ENCODE data around the gene C16orf96.

The C16orf96 gene

GRCh38 chr16:4508806-4509205 lies 47.3 kb upstream of the C16orf96 start (continued):
- TF ChIP-seq, protein P1, sequence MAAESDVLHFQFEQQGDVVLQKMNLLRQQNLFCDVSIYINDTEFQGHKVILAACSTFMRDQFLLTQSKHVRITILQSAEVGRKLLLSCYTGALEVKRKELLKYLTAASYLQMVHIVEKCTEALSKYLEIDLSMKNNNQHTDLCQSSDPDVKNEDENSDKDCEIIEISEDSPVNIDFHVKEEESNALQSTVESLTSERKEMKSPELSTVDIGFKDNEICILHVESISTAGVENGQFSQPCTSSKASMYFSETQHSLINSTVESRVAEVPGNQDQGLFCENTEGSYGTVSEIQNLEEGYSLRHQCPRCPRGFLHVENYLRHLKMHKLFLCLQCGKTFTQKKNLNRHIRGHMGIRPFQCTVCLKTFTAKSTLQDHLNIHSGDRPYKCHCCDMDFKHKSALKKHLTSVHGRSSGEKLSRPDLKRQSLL (tag by site-specific recombination; IDR thresholded peaks at IDR 0.05), result no peak
- TF ChIP-seq ZNF341 (tag by site-specific recombination; IDR thresholded peaks at IDR 0.05; ENCODE audit: low read depth) (no peak), TCF7L2 (IDR thresholded peaks at IDR 0.05; ENCODE audit: borderline replicate concordance, low read depth, low read length) (no peak), ZNF830 (tag by site-specific recombination; IDR thresholded peaks at IDR 0.05; ENCODE audit: low read depth) (no peak), KLF16 (tag by site-specific recombination; IDR thresholded peaks at IDR 0.05) (no peak), RBAK (tag by site-specific recombination; IDR thresholded peaks at IDR 0.05) (no peak), ZBTB7A (tag by site-specific recombination; IDR thresholded peaks at IDR 0.05; ENCODE audit: low read depth) (no peak)
- TF ChIP-seq, protein P2, sequence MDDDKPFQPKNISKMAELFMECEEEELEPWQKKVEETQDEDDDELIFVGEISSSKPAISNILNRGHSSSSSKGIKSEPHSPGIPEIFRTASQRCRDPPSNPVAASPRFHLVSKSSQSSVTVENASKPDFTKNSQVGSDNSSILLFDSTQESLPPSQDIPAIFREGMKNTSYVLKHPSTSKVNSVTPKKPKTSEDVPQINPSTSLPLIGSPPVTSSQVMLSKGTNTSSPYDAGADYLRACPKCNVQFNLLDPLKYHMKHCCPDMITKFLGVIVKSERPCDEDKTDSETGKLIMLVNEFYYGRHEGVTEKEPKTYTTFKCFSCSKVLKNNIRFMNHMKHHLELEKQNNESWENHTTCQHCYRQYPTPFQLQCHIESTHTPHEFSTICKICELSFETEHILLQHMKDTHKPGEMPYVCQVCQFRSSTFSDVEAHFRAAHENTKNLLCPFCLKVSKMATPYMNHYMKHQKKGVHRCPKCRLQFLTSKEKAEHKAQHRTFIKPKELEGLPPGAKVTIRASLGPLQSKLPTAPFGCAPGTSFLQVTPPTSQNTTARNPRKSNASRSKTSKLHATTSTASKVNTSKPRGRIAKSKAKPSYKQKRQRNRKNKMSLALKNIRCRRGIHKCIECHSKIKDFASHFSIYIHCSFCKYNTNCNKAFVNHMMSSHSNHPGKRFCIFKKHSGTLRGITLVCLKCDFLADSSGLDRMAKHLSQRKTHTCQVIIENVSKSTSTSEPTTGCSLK (tag by site-specific recombination; IDR thresholded peaks at IDR 0.05), result no peak

DNA sequence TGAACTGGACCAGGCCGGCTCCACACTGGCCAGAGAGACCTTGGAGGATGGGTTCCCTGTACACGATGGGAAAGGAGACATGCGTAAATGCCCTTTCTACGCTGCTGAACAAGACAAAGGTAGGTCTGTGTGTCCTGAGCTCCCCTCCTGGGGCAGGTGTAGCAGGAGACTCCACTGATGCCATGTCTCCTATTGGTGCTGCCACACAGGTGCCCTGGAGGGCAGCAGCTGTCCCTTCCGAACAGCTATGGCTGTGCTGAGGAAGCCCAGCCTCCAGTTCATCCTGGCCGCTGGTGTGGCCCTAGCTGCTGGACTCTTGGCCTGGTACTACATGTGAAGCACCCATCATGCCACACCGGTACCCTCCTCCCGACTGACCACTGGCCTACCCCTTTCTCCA lies 46.7 kb upstream of the C16orf96 start:
- ChIA-PET POLR2A (no interaction called here), CTCF (interaction anchor here (0.6 to 4.5 kb wide), 8 partner anchors 9 to 447 kb away, joined by 3 to 22 read pairs (median 4); no protein-coding TSS in a partner anchor)
- Histone ChIP-seq H3K27ac (ENCODE audit: extremely low read depth, low read depth, low read length) (no peak overlapping the region), H3K36me3 (ENCODE audit: control insufficient read depth in 2 of 2, insufficient read depth in 1 of 2, low read length in 2 of 2) (peaks cover 0 to 88% of the 10 kb centered on the region in 2 experiments; a peak in 2 of 3 replicates), H3K4me3 (ENCODE audit: low read depth, low read length) (no peak overlapping the region), H3K4me1 (ENCODE audit: control insufficient read depth, insufficient read depth, low read length) (no peaks in the 10 kb centered on the region), H3K9me3 (ENCODE audit: control insufficient read depth, insufficient read depth, low read depth, low read length) (no peaks in the 10 kb centered on the region)
- TF ChIP-seq ZNF449 (tag by site-specific recombination; IDR thresholded peaks at IDR 0.05), result peak; percentile 41; the same call in 1 of the 2 replicates
- no peak for TF ChIP-seq BCL11A (tag by site-specific recombination; IDR thresholded peaks at IDR 0.05; ENCODE audit: low read depth)

DNA sequence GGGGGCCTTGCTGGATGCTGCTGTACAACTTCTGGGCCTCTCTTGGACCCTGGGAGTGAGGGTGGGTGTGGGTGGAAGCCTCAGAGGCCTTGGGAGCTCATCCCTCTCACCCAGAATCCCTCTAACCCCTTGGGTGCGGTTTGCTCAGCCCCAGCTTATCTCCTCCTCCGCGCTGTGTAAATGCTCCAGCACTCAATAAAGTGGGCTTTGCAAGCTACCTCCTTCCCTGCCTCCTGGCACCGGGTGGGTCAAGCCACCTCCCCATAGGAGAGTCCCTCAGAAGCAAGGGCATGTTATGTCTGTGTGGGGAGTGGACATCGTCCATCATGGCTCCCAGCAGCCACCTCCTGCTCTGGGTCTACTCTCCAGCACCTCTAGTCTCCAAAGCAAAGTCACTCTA lies 46.0 kb upstream of the C16orf96 start:
- Histone ChIP-seq H3K4me3 (ENCODE audit: low read depth, low read length) (no peak overlapping the region), H3K36me3 (ENCODE audit: control insufficient read depth in 2 of 2, insufficient read depth in 1 of 2, low read length in 2 of 2) (peaks cover 0 to 92% of the 10 kb centered on the region in 2 experiments; a peak in 2 of 3 replicates), H3K4me1 (ENCODE audit: control insufficient read depth, insufficient read depth, low read length) (no peaks in the 10 kb centered on the region), H3K9me3 (ENCODE audit: control insufficient read depth, insufficient read depth, low read depth, low read length) (no peaks in the 10 kb centered on the region), H3K27ac (ENCODE audit: extremely low read depth, low read depth, low read length) (no peak overlapping the region)
- ChIA-PET CTCF (interaction anchor here (0.6 to 1.6 kb wide), 7 partner anchors 11 to 435 kb away, joined by 3 to 8 read pairs (median 4); no protein-coding TSS in a partner anchor), POLR2A (no interaction called here)
- TF ChIP-seq ZNF112 (tag by site-specific recombination; IDR thresholded peaks at IDR 0.05) (no peak), ZNF266 (tag by site-specific recombination; IDR thresholded peaks at IDR 0.05; ENCODE audit: low read depth) (no peak), ZSCAN30 (tag by site-specific recombination; IDR thresholded peaks at IDR 0.05) (no peak), ZNF791 (tag by site-specific recombination; IDR thresholded peaks at IDR 0.05) (no peak), ZNF843 (tag by site-specific recombination; IDR thresholded peaks at IDR 0.05) (no peak), WT1 (tag by site-specific recombination; IDR thresholded peaks at IDR 0.05) (no peak), ZBTB11 (tag by site-specific recombination; conservative IDR thresholded peaks at IDR 0.05; ENCODE audit: low read depth) (no peak), HOXD13 (CRISPR knock-in tag; IDR thresholded peaks at IDR 0.05; ENCODE audit: borderline replicate concordance) (no peak), ZNF23 (tag by site-specific recombination; IDR thresholded peaks at IDR 0.05; ENCODE audit: borderline replicate concordance) (no peak), ZNF37A (tag by site-specific recombination; IDR thresholded peaks at IDR 0.05) (no peak), ZSCAN5A (tag by site-specific recombination; IDR thresholded peaks at IDR 0.05) (no peak)
- TF ChIP-seq, protein P3, sequence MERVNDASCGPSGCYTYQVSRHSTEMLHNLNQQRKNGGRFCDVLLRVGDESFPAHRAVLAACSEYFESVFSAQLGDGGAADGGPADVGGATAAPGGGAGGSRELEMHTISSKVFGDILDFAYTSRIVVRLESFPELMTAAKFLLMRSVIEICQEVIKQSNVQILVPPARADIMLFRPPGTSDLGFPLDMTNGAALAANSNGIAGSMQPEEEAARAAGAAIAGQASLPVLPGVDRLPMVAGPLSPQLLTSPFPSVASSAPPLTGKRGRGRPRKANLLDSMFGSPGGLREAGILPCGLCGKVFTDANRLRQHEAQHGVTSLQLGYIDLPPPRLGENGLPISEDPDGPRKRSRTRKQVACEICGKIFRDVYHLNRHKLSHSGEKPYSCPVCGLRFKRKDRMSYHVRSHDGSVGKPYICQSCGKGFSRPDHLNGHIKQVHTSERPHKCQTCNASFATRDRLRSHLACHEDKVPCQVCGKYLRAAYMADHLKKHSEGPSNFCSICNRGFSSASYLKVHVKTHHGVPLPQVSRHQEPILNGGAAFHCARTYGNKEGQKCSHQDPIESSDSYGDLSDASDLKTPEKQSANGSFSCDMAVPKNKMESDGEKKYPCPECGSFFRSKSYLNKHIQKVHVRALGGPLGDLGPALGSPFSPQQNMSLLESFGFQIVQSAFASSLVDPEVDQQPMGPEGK (tag by site-specific recombination; IDR thresholded peaks at IDR 0.05), result no peak

Data from HEK293 (cell line).